Measurements from ENCODE around the gene SARDH.

DNA sequence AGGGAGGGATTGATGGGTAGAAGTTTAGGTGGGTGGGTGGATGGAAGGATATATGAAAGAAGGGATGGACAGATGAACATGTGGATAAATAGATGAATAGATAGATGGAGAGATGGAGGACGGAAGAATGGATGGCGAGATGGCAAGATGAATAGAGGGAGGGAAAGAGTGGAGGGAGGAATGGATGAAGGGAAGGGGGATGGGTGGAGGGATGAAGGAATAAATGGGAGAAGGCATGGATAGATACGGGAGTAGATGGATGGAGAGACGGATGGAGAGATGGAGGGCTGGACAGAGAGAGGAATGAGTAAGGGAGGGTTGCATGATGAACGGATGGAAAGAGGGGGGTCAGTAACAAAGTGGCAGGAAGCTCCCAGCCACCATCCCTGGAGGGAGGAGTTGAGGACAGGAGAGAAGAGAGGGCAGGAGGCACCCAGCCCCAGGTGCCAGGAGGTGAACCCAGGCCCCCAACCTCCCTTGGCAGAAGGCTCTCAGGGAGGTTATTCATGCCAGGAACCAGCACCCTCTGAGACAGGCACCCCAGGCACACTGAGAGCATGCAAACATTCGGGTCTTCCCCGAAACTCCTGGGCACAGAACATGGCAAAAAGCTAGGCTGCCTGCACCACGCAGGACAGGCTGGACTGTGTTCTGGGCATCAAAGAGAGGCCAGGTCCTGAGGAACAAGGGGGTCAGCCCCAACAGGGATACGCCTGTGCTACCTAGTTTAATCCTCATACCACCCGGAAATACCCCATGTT, 9.1 kb downstream of the SARDH start:
- TF ChIP-seq, protein P1, sequence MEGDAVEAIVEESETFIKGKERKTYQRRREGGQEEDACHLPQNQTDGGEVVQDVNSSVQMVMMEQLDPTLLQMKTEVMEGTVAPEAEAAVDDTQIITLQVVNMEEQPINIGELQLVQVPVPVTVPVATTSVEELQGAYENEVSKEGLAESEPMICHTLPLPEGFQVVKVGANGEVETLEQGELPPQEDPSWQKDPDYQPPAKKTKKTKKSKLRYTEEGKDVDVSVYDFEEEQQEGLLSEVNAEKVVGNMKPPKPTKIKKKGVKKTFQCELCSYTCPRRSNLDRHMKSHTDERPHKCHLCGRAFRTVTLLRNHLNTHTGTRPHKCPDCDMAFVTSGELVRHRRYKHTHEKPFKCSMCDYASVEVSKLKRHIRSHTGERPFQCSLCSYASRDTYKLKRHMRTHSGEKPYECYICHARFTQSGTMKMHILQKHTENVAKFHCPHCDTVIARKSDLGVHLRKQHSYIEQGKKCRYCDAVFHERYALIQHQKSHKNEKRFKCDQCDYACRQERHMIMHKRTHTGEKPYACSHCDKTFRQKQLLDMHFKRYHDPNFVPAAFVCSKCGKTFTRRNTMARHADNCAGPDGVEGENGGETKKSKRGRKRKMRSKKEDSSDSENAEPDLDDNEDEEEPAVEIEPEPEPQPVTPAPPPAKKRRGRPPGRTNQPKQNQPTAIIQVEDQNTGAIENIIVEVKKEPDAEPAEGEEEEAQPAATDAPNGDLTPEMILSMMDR (IDR thresholded peaks at IDR 0.05): no peak
- TF ChIP-seq POLR2A (IDR thresholded peaks at IDR 0.05) (no peak), EP300 (IDR thresholded peaks at IDR 0.05) (no peak)

Data from tibial nerve (tissue), 4 donors.